HG03060 (cell line): ENCODE results near the gene SPTA1.

Source experiments
- ATAC-seq: cut with Tn5 transposase; IDR thresholded peaks from one replicate; pipeline ENCODE4 v1.9.1; 2021; ENCODE audit warnings: low read depth, moderate number of reproducible peaks; ENCODE audit not compliant: unreplicated experiment

The SPTA1 gene

DNA sequence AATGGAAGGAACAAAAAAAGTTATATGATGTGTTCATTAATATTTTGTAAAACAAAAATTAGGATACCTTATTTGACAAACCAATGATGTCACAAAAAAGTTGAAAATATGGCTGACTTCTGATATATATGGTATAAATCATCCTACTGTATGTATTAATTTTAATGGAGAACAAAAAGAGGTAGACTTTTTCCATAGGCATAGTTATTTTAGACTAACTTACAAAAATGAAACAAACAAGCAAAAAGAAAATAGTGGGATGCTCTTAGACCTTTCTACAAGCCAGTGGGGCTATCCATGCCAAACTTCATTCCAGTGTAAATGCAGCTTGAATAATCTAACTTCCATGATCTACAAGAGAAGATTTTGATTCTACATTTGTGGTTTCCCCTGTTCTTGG lies 522 bp upstream of the SPTA1 start:
- ATAC-seq, result no peak

DNA sequence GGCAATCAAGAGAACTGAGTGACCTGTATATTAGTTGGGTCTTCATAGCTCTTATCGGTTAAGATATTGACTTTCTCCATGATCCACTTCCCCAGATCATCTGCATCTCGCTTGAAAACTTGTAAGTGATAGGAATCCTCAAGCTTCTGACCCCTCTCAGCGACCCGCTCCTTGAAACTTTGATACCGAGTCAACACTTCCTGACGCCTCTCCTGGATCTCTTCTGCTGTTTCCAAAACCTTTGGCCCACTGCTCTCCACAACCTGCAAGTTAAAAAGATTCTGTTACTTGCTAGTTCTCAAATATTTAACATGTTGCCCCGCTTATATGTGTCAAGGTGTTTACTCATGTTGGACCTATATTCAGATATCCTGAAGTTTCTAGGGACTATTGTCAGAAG lies 1.4 kb downstream of the SPTA1 start:
- ATAC-seq, result no peak

DNA sequence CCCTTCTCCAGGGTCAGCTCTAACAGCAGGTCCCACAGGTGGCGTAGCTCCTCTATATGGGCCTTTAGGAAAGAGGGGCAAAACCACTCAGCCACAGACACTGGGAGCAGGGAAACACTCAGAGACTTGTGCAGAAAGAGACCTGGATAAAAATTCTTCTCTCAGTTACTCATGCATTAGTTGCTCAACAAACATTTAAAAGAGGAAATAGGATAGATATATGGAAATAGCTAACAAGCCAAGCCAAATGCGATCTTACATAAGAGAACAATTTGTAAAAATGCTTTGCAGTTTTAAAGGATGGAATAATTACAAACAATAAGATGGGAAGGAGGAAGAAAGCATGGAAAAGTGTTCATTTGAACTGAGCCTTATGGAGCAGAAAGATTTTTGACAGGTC lies 4.9 kb downstream of the SPTA1 start:
- ATAC-seq, result no peak

DNA sequence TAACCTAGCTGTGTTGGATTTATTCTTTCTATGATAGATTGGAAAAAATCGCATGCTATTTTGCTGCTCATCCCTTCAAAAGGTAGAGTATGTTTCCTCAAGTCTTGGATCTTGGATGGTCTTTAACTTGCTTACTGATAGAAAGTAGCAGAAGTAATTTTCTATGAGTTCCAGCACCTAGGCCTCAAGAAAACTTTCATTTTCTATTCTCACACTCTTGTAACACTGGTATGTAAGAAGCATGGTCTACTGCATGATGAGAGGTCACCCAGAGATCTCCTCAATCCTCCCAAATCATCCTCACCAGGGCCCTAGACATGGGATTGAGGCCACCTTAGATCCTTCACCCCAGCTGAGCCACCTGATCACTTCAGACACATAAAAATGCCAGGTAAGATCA lies 7.2 kb downstream of the SPTA1 start:
- no peak for ATAC-seq

DNA sequence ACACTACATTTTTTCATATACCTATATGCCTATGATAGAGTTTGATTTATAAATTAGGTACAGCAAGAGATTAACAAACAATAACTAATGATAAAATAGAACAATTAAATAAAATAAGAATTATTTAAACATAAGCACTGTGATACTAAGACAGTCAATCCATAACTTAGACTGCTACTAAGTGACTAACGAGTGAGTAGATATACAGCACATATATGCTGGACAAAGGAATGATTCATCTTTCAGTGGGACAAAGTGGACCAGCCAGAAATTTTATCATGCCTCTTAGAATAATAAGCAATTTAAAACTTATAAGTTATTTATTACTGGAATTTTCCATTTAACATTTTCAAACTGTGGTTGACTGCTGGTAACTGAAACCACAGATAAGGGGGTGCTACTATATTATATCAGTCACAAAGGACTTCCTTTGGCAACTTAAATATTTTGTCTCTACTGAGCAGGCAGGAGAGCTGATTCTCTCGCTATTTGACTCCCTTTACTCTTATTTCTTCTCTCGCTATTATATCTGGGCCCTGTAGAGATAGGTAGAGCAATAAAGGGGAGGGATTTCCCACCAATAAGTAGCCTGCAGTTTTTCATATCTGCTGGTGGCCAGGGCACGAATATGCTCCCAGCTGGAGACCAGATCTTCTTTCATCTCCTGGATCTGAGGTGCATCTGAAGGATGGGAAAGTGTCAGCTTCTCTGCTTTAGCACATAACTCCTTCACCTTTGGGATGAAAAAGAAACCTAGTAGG lies 10.8 kb downstream of the SPTA1 start:
- ATAC-seq, result no peak

DNA sequence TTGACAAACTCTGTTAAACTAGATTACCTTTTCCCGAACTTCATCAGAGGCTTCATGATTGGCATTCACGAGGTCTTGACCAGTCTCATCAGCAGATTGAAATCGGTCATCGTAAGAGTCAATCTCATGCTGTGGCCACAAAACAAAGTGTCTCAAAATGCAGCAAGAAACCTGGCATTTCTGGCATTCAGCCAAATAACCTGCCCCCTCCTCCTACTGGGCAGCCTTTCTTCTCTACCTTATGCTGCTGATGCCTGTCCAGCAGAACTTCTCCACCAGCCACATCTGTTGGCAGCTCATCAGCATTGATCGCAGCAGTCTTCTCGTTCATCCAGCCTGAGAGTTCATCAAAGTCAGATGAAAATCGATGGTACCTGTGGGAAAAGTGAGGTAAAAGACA lies 12.2 kb downstream of the SPTA1 start:
- no peak for ATAC-seq

DNA sequence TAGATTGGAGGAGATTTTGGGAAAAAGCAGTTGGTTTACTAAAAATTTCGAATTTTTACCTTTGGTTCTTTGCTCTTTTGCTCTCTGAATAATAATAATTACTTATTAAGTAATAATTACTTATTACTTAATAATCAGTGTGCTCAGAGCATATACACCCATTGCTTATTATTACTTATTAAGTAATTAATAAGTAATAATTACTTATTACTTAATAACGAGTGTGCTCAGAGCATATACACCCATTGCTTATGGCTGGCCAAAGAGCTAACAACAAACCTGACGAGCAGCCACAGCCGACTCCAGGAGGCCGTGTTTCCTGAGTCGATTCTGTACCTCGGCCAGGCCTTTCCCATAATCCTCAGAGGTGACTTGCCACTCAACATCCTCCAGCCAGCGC lies 20.5 kb downstream of the SPTA1 start:
- no peak for ATAC-seq

DNA sequence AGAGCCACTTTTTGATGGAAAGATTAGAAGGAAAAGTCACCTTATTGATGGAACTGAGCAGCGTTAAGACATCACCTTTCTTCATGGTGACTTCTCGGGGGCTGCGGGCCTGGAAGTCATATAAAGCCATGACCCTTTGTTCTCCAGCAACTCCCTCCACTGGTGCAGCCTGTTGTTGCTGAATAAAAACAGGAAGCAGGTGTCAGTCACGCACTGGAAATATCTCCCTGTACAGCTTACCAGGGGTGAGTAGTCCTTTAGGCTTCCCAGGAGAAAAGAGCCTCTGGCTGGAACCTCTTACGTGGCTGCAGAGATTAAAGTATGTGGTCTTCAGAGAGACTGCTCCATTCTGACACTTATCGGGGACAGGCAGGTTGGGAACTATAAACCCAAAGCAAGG lies 31.9 kb downstream of the SPTA1 start:
- no peak for ATAC-seq

DNA sequence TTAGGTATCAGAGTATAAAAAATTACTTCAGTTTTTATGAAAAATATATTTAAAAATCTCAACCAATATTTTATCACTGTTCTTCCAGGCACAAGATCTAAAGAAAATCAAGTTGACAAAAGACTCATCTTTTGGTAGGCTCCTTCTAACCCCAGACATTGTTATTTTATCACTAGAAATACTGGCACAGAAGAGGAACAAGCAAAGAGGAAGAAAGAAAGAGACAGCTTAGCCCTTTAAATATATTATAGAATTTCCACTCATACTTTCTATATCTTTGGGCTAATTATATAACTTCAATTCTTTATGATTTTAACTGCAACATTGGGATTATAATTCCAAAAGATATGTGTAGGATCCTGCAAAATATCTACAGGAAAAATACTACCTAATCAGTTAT lies 32.4 kb downstream of the SPTA1 start:
- ATAC-seq, result no peak

DNA sequence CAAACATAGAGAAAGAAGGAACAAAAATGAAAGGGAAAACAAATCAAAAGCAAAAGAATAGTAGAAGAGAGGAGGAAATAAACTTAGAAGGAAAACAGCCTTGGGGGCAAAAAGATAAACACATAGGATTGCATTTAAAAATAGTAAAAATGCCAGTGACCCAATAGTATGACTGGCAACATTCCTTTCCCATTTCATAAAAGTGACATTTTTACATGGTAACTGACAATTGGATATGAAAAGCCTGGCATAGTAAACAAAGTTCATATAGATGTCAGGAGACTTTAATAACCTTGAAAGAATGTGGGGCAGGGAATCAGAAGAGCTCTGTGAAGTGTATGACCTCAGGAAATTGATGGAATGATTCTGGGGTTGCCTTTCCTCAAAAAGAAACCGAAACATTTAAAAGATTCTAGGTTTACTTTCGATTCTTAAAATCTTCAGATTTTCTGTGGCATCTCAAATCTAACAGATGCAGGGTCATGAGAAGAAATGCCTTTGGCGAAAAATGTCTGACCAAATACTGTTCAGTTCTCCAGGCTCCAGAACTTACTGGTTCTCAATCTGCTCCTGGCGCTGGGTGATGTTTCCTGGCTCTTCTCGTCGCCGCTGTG lies 33.7 kb downstream of the SPTA1 start:
- no peak for ATAC-seq

DNA sequence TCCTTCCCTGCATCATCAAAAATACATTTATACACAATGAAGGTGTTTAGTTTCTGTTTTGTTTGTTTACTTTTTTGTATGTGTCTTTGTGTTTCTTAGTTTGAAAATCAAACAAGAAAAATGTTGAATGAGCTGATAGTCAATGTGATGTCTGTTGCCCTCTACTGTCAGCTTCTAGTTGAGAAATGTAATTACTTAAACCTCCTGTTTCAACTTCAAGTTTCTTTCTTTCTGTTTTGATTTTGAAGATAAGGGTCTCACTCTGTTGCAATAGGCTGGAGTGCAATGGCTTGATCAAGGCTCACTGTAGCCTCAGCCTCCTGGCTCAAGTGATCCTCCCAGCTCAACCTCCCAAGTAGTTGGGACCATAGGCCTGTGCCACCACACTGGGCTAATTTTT lies 37.5 kb downstream of the SPTA1 start:
- no peak for ATAC-seq

DNA sequence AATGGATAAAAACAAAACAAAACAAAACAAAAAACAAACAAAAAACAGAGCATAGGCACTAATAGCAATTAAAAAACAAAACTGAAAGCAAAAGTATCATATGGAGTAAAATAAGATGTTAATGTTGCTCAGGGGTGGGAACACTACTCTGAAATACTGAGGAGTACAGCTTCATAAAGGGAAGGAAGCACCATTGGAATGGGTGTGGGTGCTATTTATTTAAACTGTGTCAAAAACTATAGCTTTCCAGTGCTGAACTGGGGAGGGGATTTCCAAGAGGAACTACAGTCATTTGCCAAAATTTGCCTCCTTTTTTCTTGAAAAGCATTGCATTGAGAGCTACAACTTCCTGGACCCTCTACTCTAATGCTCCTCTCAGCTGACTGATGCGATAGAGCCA lies 40.0 kb downstream of the SPTA1 start:
- no peak for ATAC-seq

DNA sequence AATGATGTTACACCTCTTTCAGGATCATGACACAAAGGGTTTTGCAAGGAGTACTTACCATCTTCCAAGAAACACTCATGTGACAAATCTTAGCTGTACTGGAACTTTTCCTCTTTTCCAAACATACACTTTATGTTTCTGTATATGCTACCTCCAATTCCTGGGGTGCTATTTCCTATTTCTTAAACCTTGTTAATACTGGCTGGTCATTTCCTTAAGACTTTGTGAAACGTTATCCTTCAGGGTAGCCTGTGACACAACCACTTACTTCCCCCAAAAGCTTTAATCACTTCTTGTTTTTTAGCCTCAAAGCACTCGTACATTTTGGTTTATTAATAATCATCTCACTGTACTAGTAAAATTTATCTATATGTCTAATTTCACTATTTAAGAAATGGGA lies 42.1 kb downstream of the SPTA1 start:
- ATAC-seq, result no peak

DNA sequence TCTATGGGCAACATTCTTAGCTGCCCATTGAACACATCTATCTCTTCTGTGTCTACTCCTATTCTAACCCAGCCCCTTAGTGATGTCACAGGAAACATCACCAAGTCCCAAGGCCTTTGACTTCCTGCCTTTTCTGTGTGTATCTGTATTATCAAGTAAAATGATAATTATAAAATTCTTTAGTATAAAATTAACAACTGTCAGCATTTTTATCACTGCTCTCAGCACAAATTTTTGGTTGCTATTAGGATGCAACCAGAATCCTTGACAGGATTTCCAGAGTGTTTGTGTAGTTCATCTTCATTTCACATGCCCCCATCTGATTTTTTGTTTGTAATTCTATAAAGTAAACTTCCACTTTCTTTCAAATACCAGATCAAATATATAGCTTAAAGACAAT lies 47.6 kb downstream of the SPTA1 start:
- no peak for ATAC-seq

DNA sequence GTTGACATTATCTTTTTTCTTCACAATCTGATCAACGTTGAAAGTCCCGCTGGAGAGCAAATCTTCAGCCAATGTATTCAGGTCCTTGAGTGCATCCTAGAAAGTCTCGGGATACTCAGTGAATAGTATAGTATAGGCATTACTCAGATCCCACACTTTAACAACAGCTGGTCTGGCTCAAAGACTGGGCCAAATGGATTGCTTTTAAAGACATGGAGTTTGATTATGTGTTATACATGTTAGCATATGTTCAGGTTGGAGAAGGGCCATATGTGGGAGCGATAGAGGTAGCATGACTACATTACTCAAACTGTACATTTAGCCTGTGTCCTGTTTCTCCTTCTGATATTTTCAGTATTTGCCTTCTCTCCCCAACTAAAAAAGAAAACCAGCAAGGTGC lies 48.4 kb downstream of the SPTA1 start:
- no peak for ATAC-seq

DNA sequence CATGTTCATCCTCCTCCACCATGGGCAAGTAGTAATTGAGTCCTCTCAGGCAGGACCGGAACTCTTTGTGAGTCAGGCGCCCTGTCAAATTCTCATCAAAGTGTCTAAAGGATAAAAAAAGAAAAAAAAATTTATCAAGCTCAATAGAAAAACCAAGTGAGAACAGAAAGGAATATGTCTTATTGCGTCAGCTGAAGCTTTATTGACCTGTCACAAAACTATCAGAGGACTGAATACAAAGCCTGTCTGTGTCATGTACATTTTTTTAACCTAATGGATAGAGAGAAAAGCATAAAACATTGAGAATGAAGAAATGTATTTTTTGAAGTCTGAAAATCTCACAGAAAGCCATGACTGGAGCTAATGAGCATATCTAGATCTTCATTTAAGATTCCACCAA lies 72.8 kb downstream of the SPTA1 start:
- ATAC-seq, result no peak

DNA sequence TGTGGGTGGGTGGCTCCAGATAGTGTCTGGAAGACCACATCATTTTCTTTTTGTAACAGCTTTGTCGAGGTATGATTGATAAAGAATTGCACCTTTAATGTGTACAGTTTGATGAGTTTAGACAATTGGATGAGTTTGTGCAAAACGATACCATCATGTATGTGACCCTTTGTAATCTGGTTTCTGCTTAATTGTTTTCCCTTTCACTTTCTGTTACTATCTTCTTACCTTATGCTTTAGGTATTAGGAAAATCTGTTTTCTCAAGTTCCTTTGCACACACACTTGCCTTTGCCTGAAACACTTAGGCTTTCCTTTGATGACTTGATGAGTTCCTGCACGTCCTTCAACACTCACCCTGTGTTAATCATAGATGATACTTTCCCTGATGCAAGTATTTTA lies 74.6 kb downstream of the SPTA1 start:
- no peak for ATAC-seq

DNA sequence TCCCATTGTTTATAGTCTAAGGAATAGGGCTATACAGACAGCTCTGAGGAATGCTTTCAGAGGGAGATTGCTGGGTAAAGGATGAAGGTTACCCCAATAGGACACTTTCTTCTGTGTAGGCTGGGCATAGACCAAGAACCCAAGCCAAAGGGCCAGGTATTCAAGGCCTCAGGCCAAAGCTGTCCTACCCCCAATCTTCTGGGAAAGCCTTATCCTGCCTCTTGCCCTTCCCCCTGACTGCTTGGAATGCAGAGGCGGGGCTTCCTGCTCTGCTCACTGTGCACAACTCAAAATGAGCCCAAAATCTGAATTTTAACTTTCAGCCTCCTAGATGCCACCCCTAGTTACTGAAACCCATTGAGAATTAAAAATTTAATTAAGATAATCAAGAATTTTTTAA lies 79.2 kb downstream of the SPTA1 start:
- ATAC-seq, result no peak

DNA sequence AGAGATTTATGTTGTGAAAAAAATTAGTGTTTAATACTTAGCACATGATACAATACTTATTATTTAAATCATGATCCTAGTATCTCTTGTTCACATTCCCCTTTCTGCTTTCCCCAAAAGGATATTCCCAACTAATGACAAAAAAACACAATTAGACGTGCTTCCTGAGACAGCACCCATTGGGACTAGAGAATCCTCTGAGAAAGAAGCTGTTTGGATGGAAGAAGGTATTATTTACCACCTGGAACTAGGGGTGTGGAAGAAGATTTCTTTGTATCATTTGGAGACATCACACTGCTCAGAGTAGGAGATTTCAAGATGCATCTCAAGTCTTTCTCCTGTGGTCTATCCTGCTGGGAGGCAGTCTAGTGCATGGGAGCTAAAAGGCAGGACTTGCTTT lies 81.5 kb downstream of the SPTA1 start, which contains the start of gene OR10Z1:
OR10Z1 (plus strand) TSS at position 301 of the 400 bp plus-strand sequence. CDS start 1,171 bp downstream, outside the sequence.
- ATAC-seq, result no peak

DNA sequence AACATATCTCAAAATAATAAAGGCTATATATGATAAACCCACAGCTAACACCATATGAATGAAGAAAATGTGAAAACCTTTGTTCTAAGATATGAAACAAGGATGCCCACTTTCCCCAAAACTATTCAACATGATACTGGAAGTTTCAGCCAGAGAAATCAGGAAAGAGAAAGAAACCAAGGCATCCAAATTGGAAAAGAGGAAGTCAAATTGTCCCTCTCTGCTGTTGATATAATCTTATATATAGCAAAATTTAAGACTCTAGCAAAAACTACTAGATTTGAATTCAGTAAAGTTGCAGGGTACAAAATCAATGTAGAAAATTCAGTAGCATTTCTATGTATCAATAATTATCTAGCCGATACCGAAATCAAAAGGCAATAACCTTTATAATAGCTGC lies 85.8 kb downstream of the SPTA1 start:
- no peak for ATAC-seq

DNA sequence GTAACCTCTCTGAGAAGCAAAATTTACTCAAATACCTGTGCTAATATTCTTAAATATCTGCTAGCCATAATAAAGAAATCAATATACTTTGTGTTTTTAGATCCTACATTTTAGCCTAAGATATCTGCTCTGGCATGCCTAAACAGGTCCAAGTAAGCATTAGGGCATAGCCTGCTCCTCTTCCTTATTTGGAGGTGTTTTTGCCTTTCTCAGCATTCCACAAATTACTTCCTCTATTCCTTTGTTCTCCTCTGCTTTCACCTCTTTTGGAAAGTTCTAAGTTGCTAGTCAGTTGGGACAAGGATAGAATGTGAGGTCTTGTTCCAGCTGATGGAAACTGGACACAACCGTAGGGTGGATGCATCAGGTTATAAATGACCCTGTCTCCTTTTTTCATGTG lies 99.6 kb downstream of the SPTA1 start:
- ATAC-seq, result no peak

DNA sequence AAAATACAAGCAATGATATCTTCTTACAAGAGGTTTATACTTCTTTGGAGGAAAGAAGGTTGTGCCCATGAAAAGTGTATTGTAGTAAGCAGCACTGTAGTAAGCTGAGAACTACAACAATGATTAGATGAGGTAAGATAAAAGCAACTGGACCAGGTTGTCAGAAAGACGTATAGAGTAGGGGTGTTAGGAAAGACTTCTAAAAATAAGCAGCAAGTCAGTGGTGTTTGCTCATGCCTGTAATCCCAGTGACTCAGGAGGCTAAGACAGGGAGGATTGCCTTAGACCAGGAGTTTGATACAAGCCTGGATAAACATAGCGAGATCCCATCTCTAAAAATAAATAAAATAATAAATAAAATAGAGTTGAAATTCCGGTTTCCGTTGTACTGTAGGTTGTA lies 102.6 kb downstream of the SPTA1 start:
- no peak for ATAC-seq
